H1 (cell line): ENCODE measurements around the gene MGAT5. TPM values are rescaled to one million over a fixed set of nuclear protein-coding genes. Genes with fewer than 3 reads are reported as not detected.

Experiments used
- CTCF ChIA-PET: fragments of 300-600 bp; sonication (Branson Sonifier 250); formaldehyde crosslinking; loops from one replicate; lab custom pipeline; 2021; ENCODE audit not compliant: partially characterized antibody; lab: Charles Lee
- POLR2A ChIA-PET: fragments of 300-600 bp; sonication (Branson Sonifier 250); formaldehyde crosslinking; loops from one replicate; lab custom pipeline; 2021; ENCODE audit warnings: inconsistent platforms; ENCODE audit not compliant: partially characterized antibody; lab: Charles Lee
- DNase-seq, 2 experiments: peaks; one replicate each; pipeline versions ENCODE4 v3.0.0 to v3.0.0-alpha.2; 2010 to 2022; ENCODE audit warnings: low spot score in 2 of 2, low read depth in 1 of 2, mixed read lengths in 1 of 2
- FAIRE-seq: peaks from 2 replicates; lab custom pipeline; 2011; peaks lifted over from hg19 to GRCh38; lab: Jason Lieb, UNC
- H2AFZ ChIP-seq: 2 replicates; pipeline ENCODE4 v1.8.1; 2012; ENCODE audit warnings: low read length, inconsistent platforms
- H2AK5ac ChIP-seq: 2 replicates; pipeline ENCODE4 v1.6.1; 2013; ENCODE audit warnings: low read depth, low read length
- H2BK120ac ChIP-seq: replicated peaks from 2 replicates; pipeline ENCODE3; 2013; ENCODE audit warnings: low read depth, low read length, inconsistent platforms
- H2BK12ac ChIP-seq: 2 replicates; pipeline ENCODE4 v1.6.1; 2013; ENCODE audit warnings: low read depth, low read length
- H2BK15ac ChIP-seq: 2 replicates; pipeline ENCODE4 v1.6.1; 2013; ENCODE audit warnings: low read length
- H2BK20ac ChIP-seq: 2 replicates; pipeline ENCODE4 v1.6.1; 2013; ENCODE audit warnings: low read length
- H2BK5ac ChIP-seq: 2 replicates; pipeline ENCODE4 v1.6.1; 2013; ENCODE audit warnings: low read depth, low read length
- H3K14ac ChIP-seq: 2 replicates; pipeline ENCODE4 v1.6.1; 2013; ENCODE audit warnings: inconsistent platforms; ENCODE audit not compliant: insufficient read length
- H3K18ac ChIP-seq: 2 replicates; pipeline ENCODE4 v1.6.1; 2013; ENCODE audit warnings: low read length; ENCODE audit errors: extremely low read depth
- H3K23ac ChIP-seq: 2 replicates; pipeline ENCODE4 v1.6.1; 2013; ENCODE audit warnings: inconsistent platforms; ENCODE audit not compliant: insufficient read length
- H3K23me2 ChIP-seq: 2 replicates; pipeline ENCODE4 v1.6.1; 2013; ENCODE audit warnings: low read depth, low read length
- H3K27ac ChIP-seq: 2 replicates; pipeline ENCODE4 v1.6.1; 2011; ENCODE audit warnings: low read depth, low read length, inconsistent platforms
- H3K27me3 ChIP-seq, 4 experiments: replicated peaks in 1 of 4; 1 replicate in 1 of 4; 2 replicates in 3 of 4; pipeline versions ENCODE4 v1.6.1 to v1.8.1; 2011 to 2013; ENCODE audit warnings: low read length in 3 of 4, mild to moderate bottlenecking in 3 of 4, inconsistent platforms in 2 of 4, mixed read lengths in 2 of 4, moderate library complexity in 1 of 4; ENCODE audit not compliant: control insufficient read depth in 3 of 4, insufficient read depth in 3 of 4; ENCODE audit errors: extremely low read depth in 1 of 4
- H3K36me3 ChIP-seq, 4 experiments: 2 replicates each; pipeline versions ENCODE4 v1.6.1 to v1.8.1; 2011 to 2013; ENCODE audit warnings: mild to moderate bottlenecking in 4 of 4, low read length in 3 of 4, moderate library complexity in 2 of 4, control low read depth in 1 of 4, inconsistent platforms in 1 of 4; ENCODE audit not compliant: insufficient read depth in 4 of 4, control insufficient read depth in 2 of 4
- H3K4ac ChIP-seq: replicated peaks from 2 replicates; pipeline ENCODE3; 2013; ENCODE audit warnings: low read length, low read depth, mixed read lengths, inconsistent platforms; ENCODE audit not compliant: insufficient read length
- H3K4me1 ChIP-seq, 4 experiments: replicated peaks in 1 of 4; 1 replicate in 1 of 4; 2 replicates in 3 of 4; pipeline versions ENCODE4 v1.6.1 to v1.8.1; 2011 to 2013; ENCODE audit warnings: low read length in 3 of 4, inconsistent platforms in 2 of 4, mixed read lengths in 1 of 4; ENCODE audit not compliant: insufficient read depth in 4 of 4, control insufficient read depth in 3 of 4
- H3K4me2 ChIP-seq, 2 experiments: 2 replicates each; pipeline versions ENCODE4 v1.6.1 to v1.8.1; 2011 to 2013; ENCODE audit warnings: low read depth in 2 of 2, low read length in 2 of 2, control low read depth in 1 of 2, inconsistent platforms in 1 of 2, mild to moderate bottlenecking in 1 of 2; ENCODE audit not compliant: insufficient read depth in 1 of 2
- H3K4me3 ChIP-seq, 4 experiments: fragments of 200-600, 300-600 bp in 1 of 4; sonication (generic), shearing (Covaris generic), sonication (Bioruptor Twin) in 1 of 4; 2 replicates each; pipeline versions ENCODE4 v1.5.1 to v1.8.1; 2011 to 2016; ENCODE audit warnings: low read length in 4 of 4, low read depth in 3 of 4, control low read depth in 2 of 4, inconsistent platforms in 2 of 4, mild to moderate bottlenecking in 2 of 4, mixed read lengths in 1 of 4, moderate library complexity in 1 of 4; ENCODE audit not compliant: insufficient read depth in 2 of 4; ENCODE audit errors: extremely low read depth in 1 of 4
- H3K56ac ChIP-seq: replicated peaks from 2 replicates; pipeline ENCODE3; 2013; ENCODE audit warnings: low read depth, mild to moderate bottlenecking, mixed read lengths, low read length, inconsistent platforms; ENCODE audit not compliant: insufficient read length
- H3K79me1 ChIP-seq: 2 replicates; pipeline ENCODE4 v1.6.1; 2013; ENCODE audit warnings: low read depth, low read length, control low read depth
- H3K79me2 ChIP-seq, 2 experiments: 2 replicates each; pipeline versions ENCODE4 v1.6.1 to v1.8.1; 2012 to 2013; ENCODE audit warnings: low read length in 2 of 2, mild to moderate bottlenecking in 2 of 2, inconsistent platforms in 1 of 2; ENCODE audit not compliant: insufficient read depth in 2 of 2, control insufficient read depth in 1 of 2
- H3K9ac ChIP-seq, 4 experiments: replicated peaks in 1 of 4; 1 replicate in 1 of 4; 2 replicates in 3 of 4; pipeline versions ENCODE4 v1.6.1 to v1.8.1; 2011 to 2013; ENCODE audit warnings: low read depth in 3 of 4, low read length in 3 of 4, control low read depth in 2 of 4, mild to moderate bottlenecking in 2 of 4, moderate library complexity in 2 of 4, inconsistent platforms in 1 of 4; ENCODE audit errors: extremely low read depth in 1 of 4
- H3K9me3 ChIP-seq, 2 experiments: 2 replicates each; pipeline versions ENCODE4 v1.6.1 to v1.8.1; 2012 to 2013; ENCODE audit warnings: mild to moderate bottlenecking in 2 of 2, moderate library complexity in 2 of 2, control low read depth in 1 of 2, inconsistent platforms in 1 of 2, low read depth in 1 of 2, low read length in 1 of 2, mixed read lengths in 1 of 2; ENCODE audit not compliant: insufficient read depth in 2 of 2
- H4K20me1 ChIP-seq, 2 experiments: replicated peaks in 1 of 2; 2 replicates each; pipeline versions ENCODE3 to v1.8.1; 2011 to 2013; ENCODE audit warnings: inconsistent platforms in 2 of 2, low read length in 2 of 2, mild to moderate bottlenecking in 1 of 2; ENCODE audit not compliant: insufficient read depth in 2 of 2, control insufficient read depth in 1 of 2
- H4K5ac ChIP-seq: 2 replicates; pipeline ENCODE4 v1.6.1; 2013; ENCODE audit warnings: low read length, low read depth, mixed read lengths, inconsistent platforms; ENCODE audit not compliant: insufficient read length
- H4K8ac ChIP-seq: 2 replicates; pipeline ENCODE4 v1.8.0; 2013; ENCODE audit warnings: mild to moderate bottlenecking, moderate library complexity, low read length, inconsistent platforms; ENCODE audit not compliant: insufficient read depth; ENCODE audit errors: extremely low read depth
- H4K91ac ChIP-seq: replicated peaks from 2 replicates; pipeline ENCODE3; 2013; ENCODE audit warnings: low read length, mixed read lengths, inconsistent platforms; ENCODE audit not compliant: insufficient read length
- BACH1 ChIP-seq: IDR thresholded peaks from 2 replicates; pipeline ENCODE4 v1.6.1; 2012; ENCODE audit warnings: low read length, improper control_type of control experiment
- CHD2 ChIP-seq: IDR thresholded peaks from 2 replicates; pipeline ENCODE4 v1.6.1; 2012; ENCODE audit warnings: low read length, improper control_type of control experiment
- SIRT6 ChIP-seq: IDR thresholded peaks from one replicate; pipeline ENCODE4 v1.7.1; 2012; ENCODE audit warnings: low read length, inconsistent platforms
- WGBS, 2 experiments: shearing (Covaris generic) in 1 of 2; methylation state at CpG; one replicate each; pipeline versions ENCODE4 v1.1.6 to v1.1.7; 2013 to 2015; ENCODE audit warnings: low lambda C conversion rate in 2 of 2, mixed read lengths in 2 of 2, inconsistent platforms in 1 of 2, low coverage in 1 of 2, missing lambda C conversion rate in 1 of 2; ENCODE audit not compliant: insufficient replicate concordance in 2 of 2, insufficient coverage in 1 of 2, insufficient read length in 1 of 2; ENCODE audit errors: extremely low coverage in 1 of 2, missing lambda C conversion rate in 1 of 2; 5-methylcytosine and 5-hydroxymethylcytosine counted together
- polyA plus RNA-seq, 7 experiments: library from polyadenylated mRNA; depleted of rRNA in 3 of 7; stranded (reverse) in 5 of 7; unstranded in 2 of 7; fragments of >200 nt in 5 of 7; fragments of 200-250 nt in 2 of 7; gene quantifications; 1 replicate in 5 of 7; 2 replicates in 1 of 7; 4 replicates in 1 of 7; pipeline versions ENCODE4 v1.2.1 to v1.2.3, GENCODE V29; 2011 to 2013; ENCODE audit warnings: missing spikeins in 2 of 7, mixed read lengths in 2 of 7
- total RNA-seq: library from RNA; stranded (reverse); fragmentation: NEBNext Ultra II Directional; extraction: Animal tissue kit (Norgen Biotek cat#: 25700); gene quantifications from 2 replicates; pipeline ENCODE4 v1.2.1, GENCODE V29; 2021

The MGAT5 gene
- total and polyA plus RNA-seq, 2 of the 8 experiments (the other 6 are each of a cell fraction or from before 2014, with no cell fraction given): 11.2 to 49.2 TPM

DNA sequence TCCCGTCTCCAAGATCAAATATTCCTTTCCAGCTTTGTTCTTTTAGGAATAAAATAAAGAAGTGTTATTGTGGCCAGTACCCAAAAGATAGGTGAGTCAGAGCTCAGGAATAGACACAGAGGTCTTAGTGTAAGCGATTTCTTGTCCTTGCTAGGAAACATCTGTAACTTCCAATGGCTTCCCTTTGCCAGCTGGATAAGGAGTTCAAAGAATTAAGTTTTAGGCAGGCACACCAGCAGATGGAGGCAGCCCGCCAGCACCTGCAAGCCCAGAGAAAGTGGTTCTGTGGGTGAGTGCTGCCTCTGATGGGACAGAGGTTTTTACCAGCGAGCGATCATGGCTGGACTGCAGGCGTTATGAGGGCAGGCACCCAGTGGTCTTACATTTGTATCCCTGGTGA lies 125.4 kb downstream of the MGAT5 start:
- no peak overlapping the region for H3K18ac ChIP-seq

More for the DNA sequence above, 125.4 kb downstream of the MGAT5 start:
- ChIA-PET POLR2A (no interaction called here), CTCF (interaction anchor here (0.8 to 6.3 kb wide), 5 partner anchors 11 to 72 kb away, joined by 3 to 37 read pairs (median 6); no protein-coding TSS in a partner anchor)
- DNase-seq: no peak
- no peak overlapping the region for H2AK5ac ChIP-seq
- H2AFZ ChIP-seq: no peak overlapping the region
- H2BK120ac ChIP-seq: no peak overlapping the region
- 91% methylated on average over 6 of the region's 6 CpGs; no CpG with 5 or more reads in 1 of the 2 experiments for WGBS, 2 experiments
- no peak overlapping the region for H3K14ac ChIP-seq
- no peak overlapping the region for H3K56ac ChIP-seq
- H3K9ac ChIP-seq: no peak overlapping the region
- H3K79me1 ChIP-seq: peaks cover 2% of the 10 kb centered on the region; the same call in 1 of the 2 replicates
- no peak overlapping the region for H3K4me3 ChIP-seq
- no peak overlapping the region for H2BK12ac ChIP-seq
- TF ChIP-seq CHD2: no peak
- TF ChIP-seq SIRT6: no peak
- TF ChIP-seq BACH1: no peak
- H3K79me2 ChIP-seq: no peaks in the 10 kb centered on the region
- H3K36me3 ChIP-seq: peaks cover 0 to 4% (median 0%) of the 10 kb centered on the region in 4 experiments; a peak in 2 of 8 replicates
- H3K4me2 ChIP-seq: no peak overlapping the region
- H4K8ac ChIP-seq: no peak overlapping the region
- no peak overlapping the region for H3K23ac ChIP-seq
- no peak overlapping the region for H3K27ac ChIP-seq
- FAIRE-seq: no peak
- H2BK15ac ChIP-seq: no peak overlapping the region
- H3K23me2 ChIP-seq: no peaks in the 10 kb centered on the region
- no peak overlapping the region for H2BK20ac ChIP-seq
- no peak overlapping the region for H3K4ac ChIP-seq
- H4K20me1 ChIP-seq: peaks cover 0 to 2% of the 10 kb centered on the region in 2 experiments
- no peak overlapping the region for H2BK5ac ChIP-seq
- no peak overlapping the region for H4K91ac ChIP-seq
- H3K9me3 ChIP-seq: no peaks in the 10 kb centered on the region
- no peaks in the 10 kb centered on the region for H3K4me1 ChIP-seq
- no peak overlapping the region for H4K5ac ChIP-seq
- no peaks in the 10 kb centered on the region for H3K27me3 ChIP-seq
